ENCODE results near the gene MAPK4.
"Not testable (repeated sequence)": the region's sequence is repeated elsewhere in the genome, so short reads cannot be mapped to it uniquely, and the experiment has no call there.

MAPK4 gene

DNA sequence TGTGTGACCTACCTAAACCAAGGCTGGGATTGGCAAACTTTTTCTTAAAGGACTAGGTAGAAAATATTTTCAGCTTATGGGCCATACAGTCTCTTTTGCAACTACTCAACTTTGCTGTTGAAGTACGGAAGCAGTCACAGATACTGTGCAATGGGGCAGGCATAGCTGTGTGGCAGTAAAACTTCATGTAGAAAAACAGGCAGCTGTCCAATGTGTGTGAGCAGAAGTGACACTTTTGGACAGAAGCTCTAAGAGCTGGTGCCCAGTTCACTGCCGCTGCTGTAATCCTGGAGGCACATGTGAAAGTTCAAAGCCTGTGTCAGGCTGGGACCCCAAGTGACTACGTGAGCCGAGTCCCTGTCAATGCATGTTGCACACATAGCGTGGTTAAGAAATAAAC is 46.7 kb downstream of the MAPK4 start:
- H3K27ac ChIP-seq (ENCODE audit: low read length), result no peak overlapping the region
- H3K27me3 ChIP-seq (ENCODE audit: control insufficient read depth in 1 of 2, insufficient read depth in 2 of 2, low read length in 2 of 2), result no peaks in the 10 kb centered on the region
- H3K36me3 ChIP-seq (ENCODE audit: control insufficient read depth in 2 of 2, insufficient read depth in 2 of 2, low read length in 2 of 2), result no peaks in the 10 kb centered on the region
- H3K9ac ChIP-seq (ENCODE audit: low read length in 2 of 2), result no peak overlapping the region
- H3K9me3 ChIP-seq (ENCODE audit: control insufficient read depth in 2 of 2, low read length in 2 of 2), result no peaks in the 10 kb centered on the region
- peaks cover 2% of the 10 kb centered on the region for H3K4me1 ChIP-seq (ENCODE audit: control insufficient read depth, insufficient read depth, low read length)
- H3K4me3 ChIP-seq (ENCODE audit: low read length in 2 of 2), result no peak overlapping the region

DNA sequence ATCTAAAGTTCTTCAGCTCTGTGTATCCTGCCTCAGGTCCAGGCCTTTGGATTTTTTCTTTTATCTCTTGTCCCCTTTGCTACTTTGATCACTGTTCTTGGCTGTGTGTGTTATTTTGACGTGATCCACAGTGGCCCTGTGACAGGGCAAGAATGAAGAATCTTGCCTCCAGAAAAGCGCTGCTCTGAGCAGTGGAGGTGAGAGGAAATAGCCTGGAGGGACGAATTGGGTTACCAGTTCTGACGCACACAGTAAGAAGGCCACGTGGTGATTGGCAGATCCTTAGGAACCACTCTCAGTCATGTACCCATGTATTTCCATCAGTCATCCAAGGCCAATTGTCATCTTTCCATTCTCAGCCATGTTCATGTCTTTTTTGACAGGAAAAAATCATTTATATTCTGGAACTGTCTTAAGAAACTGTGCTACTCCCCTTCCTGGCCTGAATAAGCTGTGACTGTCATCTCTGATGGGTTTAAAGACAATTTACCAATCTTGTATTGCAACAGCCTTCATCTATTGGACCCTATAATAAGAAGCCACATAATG is 47.6 kb downstream of the MAPK4 start:
- H3K4me1 ChIP-seq (ENCODE audit: control insufficient read depth, insufficient read depth, low read length), result peaks cover 2% of the 10 kb centered on the region

DNA sequence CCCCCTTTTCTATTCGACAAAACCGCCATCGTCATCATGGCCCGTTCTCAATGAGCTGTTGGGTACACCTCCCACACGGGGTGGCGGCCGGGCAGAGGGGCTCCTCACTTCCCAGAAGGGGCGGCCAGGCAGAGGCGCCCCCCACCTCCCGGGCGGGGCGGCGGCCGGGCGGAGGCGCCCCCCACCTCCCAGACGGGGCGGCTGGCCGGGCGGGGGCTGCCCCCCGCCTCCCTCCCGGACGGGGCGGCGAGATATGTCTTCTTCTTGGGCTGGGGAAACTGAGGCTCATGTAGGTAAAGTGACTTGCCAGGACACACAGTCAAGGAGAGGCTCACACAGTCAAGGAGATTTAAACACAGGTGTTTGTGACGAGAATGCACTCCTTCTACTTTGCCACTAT is 49.3 kb downstream of the MAPK4 start:
- not testable (repeated sequence) for H3K36me3 ChIP-seq (ENCODE audit: control insufficient read depth in 2 of 2, insufficient read depth in 2 of 2, low read length in 2 of 2); H3K27me3 ChIP-seq (ENCODE audit: control insufficient read depth in 1 of 2, insufficient read depth in 2 of 2, low read length in 2 of 2); H3K27ac ChIP-seq (ENCODE audit: low read length); H3K9me3 ChIP-seq (ENCODE audit: control insufficient read depth in 2 of 2, low read length in 2 of 2); H3K9ac ChIP-seq (ENCODE audit: low read length in 2 of 2); H3K4me3 ChIP-seq (ENCODE audit: low read length in 2 of 2); H3K4me1 ChIP-seq (ENCODE audit: control insufficient read depth, insufficient read depth, low read length)

More for the DNA sequence above, 47.6 kb downstream of the MAPK4 start:
- Histone ChIP-seq H3K4me3 (ENCODE audit: low read length in 2 of 2) (no peak overlapping the region), H3K27ac (ENCODE audit: low read length) (no peak overlapping the region), H3K36me3 (ENCODE audit: control insufficient read depth in 2 of 2, insufficient read depth in 2 of 2, low read length in 2 of 2) (no peaks in the 10 kb centered on the region), H3K27me3 (ENCODE audit: control insufficient read depth in 1 of 2, insufficient read depth in 2 of 2, low read length in 2 of 2) (no peaks in the 10 kb centered on the region), H3K9ac (ENCODE audit: low read length in 2 of 2) (no peak overlapping the region), H3K9me3 (ENCODE audit: control insufficient read depth in 2 of 2, low read length in 2 of 2) (no peaks in the 10 kb centered on the region)

DNA sequence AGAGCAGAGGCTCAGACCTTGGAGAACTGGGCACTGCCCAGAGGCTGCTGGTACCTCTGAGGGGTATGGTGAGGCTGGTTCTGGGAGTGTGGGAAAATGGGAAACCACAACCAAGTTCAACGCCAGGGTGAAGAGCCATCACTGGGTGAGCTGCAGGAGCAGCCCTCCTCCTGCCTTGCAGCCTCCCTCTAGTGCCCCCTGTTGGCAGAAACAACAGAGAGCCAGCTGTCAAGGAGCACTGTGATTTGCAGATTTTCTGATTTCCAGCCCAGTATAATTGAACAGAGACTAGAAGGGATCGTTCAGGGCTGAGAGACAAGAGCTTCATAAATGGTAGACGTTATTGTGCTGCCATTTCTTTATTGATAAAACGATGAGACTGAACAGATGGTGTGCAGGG is 50.5 kb downstream of the MAPK4 start:
- Histone ChIP-seq H3K36me3 (ENCODE audit: control insufficient read depth in 2 of 2, insufficient read depth in 2 of 2, low read length in 2 of 2) (no peaks in the 10 kb centered on the region), H3K9me3 (ENCODE audit: control insufficient read depth in 2 of 2, low read length in 2 of 2) (peaks cover 0 to 4% of the 10 kb centered on the region in 2 donors), H3K4me3 (ENCODE audit: low read length in 2 of 2) (no peak overlapping the region), H3K27me3 (ENCODE audit: control insufficient read depth in 1 of 2, insufficient read depth in 2 of 2, low read length in 2 of 2) (no peaks in the 10 kb centered on the region), H3K4me1 (ENCODE audit: control insufficient read depth, insufficient read depth, low read length) (peaks cover 2% of the 10 kb centered on the region), H3K27ac (ENCODE audit: low read length) (no peak overlapping the region), H3K9ac (ENCODE audit: low read length in 2 of 2) (no peak overlapping the region)

DNA sequence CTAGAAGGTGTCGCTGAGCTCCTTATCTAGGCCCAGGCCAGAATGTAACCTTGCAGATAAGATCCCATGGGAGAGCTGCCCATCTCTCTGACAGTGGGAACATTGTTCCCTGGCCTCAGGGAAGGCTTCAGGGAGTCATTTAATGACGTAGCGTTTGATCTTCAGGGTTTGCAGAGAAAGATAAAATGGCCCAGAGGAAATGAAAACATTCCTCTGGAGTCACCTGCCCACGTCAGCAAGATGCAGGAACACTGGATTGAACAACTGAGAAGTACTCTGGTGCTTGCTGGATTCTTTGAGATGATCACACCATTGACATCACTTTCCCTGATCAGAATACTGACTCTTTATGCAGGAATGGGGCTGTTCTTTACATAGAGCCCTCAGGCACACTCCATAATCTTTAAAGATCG is 51.6 kb downstream of the MAPK4 start:
- H3K4me1 ChIP-seq (ENCODE audit: control insufficient read depth, insufficient read depth, low read length), result peaks cover 2% of the 10 kb centered on the region

DNA sequence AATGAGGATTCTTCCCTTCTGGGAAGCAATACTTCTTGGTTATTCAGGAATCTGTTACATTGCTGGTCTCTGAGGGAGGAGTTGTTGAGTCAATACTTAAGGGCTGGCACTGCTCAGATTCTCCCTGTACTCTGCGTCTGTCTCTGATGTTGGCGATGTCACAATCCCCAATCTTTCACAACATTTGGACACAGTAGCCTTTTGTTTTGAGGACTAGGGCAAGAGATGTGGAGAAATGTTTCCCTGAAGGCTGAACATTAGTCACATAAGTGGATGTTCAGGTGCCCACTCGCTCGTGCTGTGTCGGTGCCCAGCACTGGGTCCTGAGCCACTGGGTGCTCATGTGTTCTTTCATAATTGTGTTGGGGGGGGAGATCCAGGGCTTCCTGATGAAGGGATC is 55.0 kb downstream of the MAPK4 start:
- no peak overlapping the region for H3K27ac ChIP-seq (ENCODE audit: low read length)

More for the DNA sequence above, 51.6 kb downstream of the MAPK4 start:
- Histone ChIP-seq H3K27me3 (ENCODE audit: control insufficient read depth in 1 of 2, insufficient read depth in 2 of 2, low read length in 2 of 2) (no peaks in the 10 kb centered on the region), H3K9me3 (ENCODE audit: control insufficient read depth in 2 of 2, low read length in 2 of 2) (peaks cover 0 to 4% of the 10 kb centered on the region in 2 donors), H3K36me3 (ENCODE audit: control insufficient read depth in 2 of 2, insufficient read depth in 2 of 2, low read length in 2 of 2) (no peaks in the 10 kb centered on the region), H3K27ac (ENCODE audit: low read length) (no peak overlapping the region), H3K9ac (ENCODE audit: low read length in 2 of 2) (no peak overlapping the region), H3K4me3 (ENCODE audit: low read length in 2 of 2) (no peak overlapping the region)

DNA sequence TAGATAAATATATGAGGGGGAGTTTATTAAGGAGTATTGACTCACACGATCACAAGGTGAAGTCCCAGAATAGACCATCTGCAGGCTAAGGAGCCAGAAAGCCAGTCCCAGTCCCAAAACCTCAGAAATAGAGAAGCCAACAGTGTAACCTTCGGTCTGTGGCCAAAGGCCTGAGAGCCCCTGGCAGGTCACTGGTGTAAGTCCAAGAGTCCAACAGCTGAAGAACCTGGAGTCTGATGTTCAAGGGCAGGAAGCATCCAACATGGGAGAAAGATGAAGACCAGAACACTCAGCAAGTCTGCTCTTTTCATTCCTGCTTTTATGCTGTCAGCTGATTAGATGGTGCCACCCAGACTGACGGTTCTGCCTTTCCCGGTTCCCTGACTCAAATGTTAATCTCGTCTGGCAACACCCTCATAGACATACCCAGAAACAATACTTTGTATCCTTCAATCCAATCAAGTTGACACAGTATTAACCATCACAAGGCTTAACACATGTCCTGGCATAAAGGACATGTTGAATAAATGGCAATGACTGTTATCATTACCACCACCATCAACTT is 56.7 kb downstream of the MAPK4 start:
- Histone ChIP-seq H3K9ac (ENCODE audit: low read length in 2 of 2) (no peak overlapping the region), H3K4me1 (ENCODE audit: control insufficient read depth, insufficient read depth, low read length) (peaks cover 19% of the 10 kb centered on the region), H3K9me3 (ENCODE audit: control insufficient read depth in 2 of 2, low read length in 2 of 2) (peaks cover 0 to 4% of the 10 kb centered on the region in 2 donors), H3K4me3 (ENCODE audit: low read length in 2 of 2) (no peak overlapping the region), H3K27ac (ENCODE audit: low read length) (no peak overlapping the region), H3K36me3 (ENCODE audit: control insufficient read depth in 2 of 2, insufficient read depth in 2 of 2, low read length in 2 of 2) (no peaks in the 10 kb centered on the region), H3K27me3 (ENCODE audit: control insufficient read depth in 1 of 2, insufficient read depth in 2 of 2, low read length in 2 of 2) (no peaks in the 10 kb centered on the region)

More for the DNA sequence above, 55.0 kb downstream of the MAPK4 start:
- Histone ChIP-seq H3K4me1 (ENCODE audit: control insufficient read depth, insufficient read depth, low read length) (peaks cover 7% of the 10 kb centered on the region), H3K27me3 (ENCODE audit: control insufficient read depth in 1 of 2, insufficient read depth in 2 of 2, low read length in 2 of 2) (no peaks in the 10 kb centered on the region), H3K9me3 (ENCODE audit: control insufficient read depth in 2 of 2, low read length in 2 of 2) (peaks cover 0 to 4% of the 10 kb centered on the region in 2 donors), H3K4me3 (ENCODE audit: low read length in 2 of 2) (no peak overlapping the region), H3K36me3 (ENCODE audit: control insufficient read depth in 2 of 2, insufficient read depth in 2 of 2, low read length in 2 of 2) (no peaks in the 10 kb centered on the region), H3K9ac (ENCODE audit: low read length in 2 of 2) (no peak overlapping the region)

DNA sequence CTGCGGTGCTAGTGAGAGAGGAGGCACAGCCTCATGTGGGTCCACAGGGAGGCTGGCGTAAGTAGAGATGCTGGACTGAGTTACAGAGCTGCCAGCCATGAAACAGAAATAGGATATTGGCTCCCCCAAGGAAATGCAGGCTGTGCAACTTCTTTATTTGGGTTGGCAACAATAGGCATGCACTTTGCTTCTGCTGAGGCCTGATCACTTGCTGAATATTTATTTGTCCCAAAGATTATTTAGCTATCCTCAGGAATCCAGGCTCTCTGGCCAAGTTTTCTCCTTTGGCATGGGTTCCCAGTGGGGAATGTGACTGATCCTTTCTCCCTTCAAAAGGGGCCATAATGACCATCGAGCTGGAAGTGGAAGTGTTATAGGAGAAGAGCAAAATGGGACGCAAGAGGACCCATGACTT is 60.0 kb downstream of the MAPK4 start:
- peak overlapping the region; percentile 82 for H3K27ac ChIP-seq (ENCODE audit: low read length)
- H3K4me3 ChIP-seq (ENCODE audit: low read length in 2 of 2), result no peak overlapping the region
- H3K9ac ChIP-seq (ENCODE audit: low read length in 2 of 2), result no peak overlapping the region
- H3K4me1 ChIP-seq (ENCODE audit: control insufficient read depth, insufficient read depth, low read length), result peaks cover 40% of the 10 kb centered on the region
- no peaks in the 10 kb centered on the region for H3K9me3 ChIP-seq (ENCODE audit: control insufficient read depth in 2 of 2, low read length in 2 of 2)
- H3K27me3 ChIP-seq (ENCODE audit: control insufficient read depth in 1 of 2, insufficient read depth in 2 of 2, low read length in 2 of 2), result no peaks in the 10 kb centered on the region
- no peaks in the 10 kb centered on the region for H3K36me3 ChIP-seq (ENCODE audit: control insufficient read depth in 2 of 2, insufficient read depth in 2 of 2, low read length in 2 of 2)

DNA sequence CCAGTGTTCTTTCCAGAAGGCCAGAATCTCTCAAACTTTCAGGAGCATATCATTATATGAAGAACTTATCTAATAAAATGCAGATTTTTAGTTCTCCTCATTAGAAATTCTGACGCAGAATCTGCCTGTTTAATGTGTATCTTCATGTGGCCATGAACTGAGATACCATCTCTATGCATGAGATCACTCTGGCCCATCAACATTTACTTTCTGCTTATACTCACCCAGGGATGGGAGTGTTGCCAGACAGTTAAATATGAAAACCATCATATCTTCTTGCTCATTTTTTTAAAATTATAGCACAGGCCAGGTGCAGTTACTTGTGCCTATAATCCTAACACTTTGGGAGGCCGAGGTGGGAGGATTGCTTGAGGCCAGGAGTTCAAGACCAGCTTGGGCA is 60.4 kb downstream of the MAPK4 start:
- Histone ChIP-seq H3K9ac (ENCODE audit: low read length in 2 of 2) (no peak overlapping the region), H3K4me1 (ENCODE audit: control insufficient read depth, insufficient read depth, low read length) (peaks cover 40% of the 10 kb centered on the region), H3K27ac (ENCODE audit: low read length) (peak overlapping the region; percentile 82)

DNA sequence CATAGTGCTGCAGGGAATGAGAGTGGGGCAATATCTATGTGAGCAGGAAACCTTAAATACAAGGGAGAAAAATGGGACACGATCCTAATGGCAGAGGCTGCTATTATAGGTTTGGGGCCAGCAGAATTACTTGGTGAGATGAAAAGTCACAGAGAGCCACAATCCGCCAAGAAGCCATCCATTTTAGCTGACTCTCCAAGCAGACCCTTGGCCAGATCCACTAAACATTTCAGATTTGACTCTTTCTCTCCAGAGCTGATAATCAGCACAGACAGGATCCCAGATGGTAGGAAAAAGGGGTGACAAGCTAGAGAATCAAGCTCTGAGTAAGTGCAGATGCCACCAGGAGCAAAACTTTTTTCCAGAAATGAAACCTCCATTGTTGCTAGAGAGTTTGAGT is 61.5 kb downstream of the MAPK4 start:
- H3K27me3 ChIP-seq (ENCODE audit: control insufficient read depth in 1 of 2, insufficient read depth in 2 of 2, low read length in 2 of 2), result no peaks in the 10 kb centered on the region

More for the DNA sequence above, 60.4 kb downstream of the MAPK4 start:
- no peaks in the 10 kb centered on the region for H3K36me3 ChIP-seq (ENCODE audit: control insufficient read depth in 2 of 2, insufficient read depth in 2 of 2, low read length in 2 of 2)
- H3K4me3 ChIP-seq (ENCODE audit: low read length in 2 of 2), result no peak overlapping the region
- no peaks in the 10 kb centered on the region for H3K27me3 ChIP-seq (ENCODE audit: control insufficient read depth in 1 of 2, insufficient read depth in 2 of 2, low read length in 2 of 2)
- H3K9me3 ChIP-seq (ENCODE audit: control insufficient read depth in 2 of 2, low read length in 2 of 2), result no peaks in the 10 kb centered on the region

DNA sequence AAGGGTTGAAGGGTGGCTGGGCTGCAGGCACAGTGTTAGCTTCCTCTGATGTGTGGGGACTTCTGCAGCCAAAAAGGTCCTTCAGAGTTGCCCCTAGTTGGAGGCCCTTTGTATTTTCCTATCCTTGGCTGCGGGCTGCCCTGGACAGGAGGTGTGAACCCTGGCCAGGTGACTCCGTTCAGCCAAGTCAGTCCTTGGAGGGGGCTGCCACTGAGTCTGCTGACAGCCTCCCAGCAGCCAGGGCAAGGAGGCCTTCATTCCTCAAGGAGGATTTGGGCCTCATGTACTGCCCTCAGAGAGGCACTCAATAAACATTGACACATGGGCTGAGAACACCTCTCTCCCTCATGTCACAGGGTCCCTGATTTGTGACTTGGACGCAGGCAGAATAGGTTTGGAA is 62.4 kb downstream of the MAPK4 start:
- H3K27me3 ChIP-seq (ENCODE audit: control insufficient read depth in 1 of 2, insufficient read depth in 2 of 2, low read length in 2 of 2), result no peaks in the 10 kb centered on the region
- no peak overlapping the region for H3K4me3 ChIP-seq (ENCODE audit: low read length in 2 of 2)
- no peaks in the 10 kb centered on the region for H3K9me3 ChIP-seq (ENCODE audit: control insufficient read depth in 2 of 2, low read length in 2 of 2)
- H3K27ac ChIP-seq (ENCODE audit: low read length), result peak overlapping the region; percentile 74
- H3K36me3 ChIP-seq (ENCODE audit: control insufficient read depth in 2 of 2, insufficient read depth in 2 of 2, low read length in 2 of 2), result no peaks in the 10 kb centered on the region
- H3K9ac ChIP-seq (ENCODE audit: low read length in 2 of 2), result no peak overlapping the region
- peaks cover 45% of the 10 kb centered on the region for H3K4me1 ChIP-seq (ENCODE audit: control insufficient read depth, insufficient read depth, low read length)

More for the DNA sequence above, 61.5 kb downstream of the MAPK4 start:
- Histone ChIP-seq H3K4me1 (ENCODE audit: control insufficient read depth, insufficient read depth, low read length) (peaks cover 40% of the 10 kb centered on the region), H3K36me3 (ENCODE audit: control insufficient read depth in 2 of 2, insufficient read depth in 2 of 2, low read length in 2 of 2) (no peaks in the 10 kb centered on the region), H3K27ac (ENCODE audit: low read length) (peak overlapping the region; percentile 74), H3K9me3 (ENCODE audit: control insufficient read depth in 2 of 2, low read length in 2 of 2) (no peaks in the 10 kb centered on the region), H3K9ac (ENCODE audit: low read length in 2 of 2) (no peak overlapping the region), H3K4me3 (ENCODE audit: low read length in 2 of 2) (no peak overlapping the region)
